SU-DHL-6 (cell line): Measurements from ENCODE around the gene ZNF138.
"Not testable (repeated sequence)": the region's sequence is repeated elsewhere in the genome, so short reads cannot be mapped to it uniquely, and the experiment has no call there.

ENCODE experiments used
- CTCF ChIP-seq: fragments of 200-600 bp; sonication (generic); IDR thresholded peaks from one replicate; pipeline ENCODE4 v1.5.1; 2017; ENCODE audit warnings: antibody characterized with exemption, mild to moderate bottlenecking, low read length, moderate library complexity; ENCODE audit not compliant: insufficient read depth, poor library complexity, severe bottlenecking
- EZH2phosphoT487 ChIP-seq: fragments of 200-600 bp; sonication (generic), shearing (Covaris generic); conservative IDR thresholded peaks from 2 replicates; pipeline ENCODE4 v1.6.1; 2018; ENCODE audit warnings: mild to moderate bottlenecking, antibody characterized with exemption, low read length, moderate library complexity, mixed read lengths

- not testable (repeated sequence) for TF ChIP-seq CTCF, EZH2phosphoT487
Observed at GRCh38 chr7:64838051-64838450, 43.8 kb downstream of the ZNF138 start.
